Measurements from ENCODE around the gene NHERF2. TPM values are rescaled to one million over a fixed set of nuclear protein-coding genes. Genes with fewer than 3 reads are reported as not detected.

The NHERF2 gene
- total RNA-seq, 2 experiments from 2014 or later = 1.9 to 2.0 TPM

GRCh38 chr16:2056681-2057407 is 30.1 kb downstream of the NHERF2 start:
- peaks cover 77% of the 10 kb centered on the region for H3K36me3 ChIP-seq (ENCODE audit: insufficient read depth, low read length)
- H3K27ac ChIP-seq (ENCODE audit: low read depth in 1 of 2, low read length in 2 of 2) = no peak overlapping the region
- no peak for TF ChIP-seq CTCF (IDR thresholded peaks at IDR 0.05)
- H3K9me3 Mint-ChIP-seq = no peaks in the 10 kb centered on the region
- no peaks in the 10 kb centered on the region for H3K4me1 ChIP-seq (ENCODE audit: insufficient read depth, low read length)
- POLR2A ChIA-PET = interaction anchor here (0.9 kb wide), 1 partner anchor 84 kb away, joined by 3 read pairs; no protein-coding TSS in a partner anchor
- intact Hi-C loops (cut with DNase I, micrococcal nuclease) = no loop called here
- no peaks in the 10 kb centered on the region for H3K27me3 Mint-ChIP-seq
- no peak overlapping the region for H3K4me3 ChIP-seq (ENCODE audit: low read length)
- no peaks in the 10 kb centered on the region for H3K4me1 Mint-ChIP-seq (ENCODE audit: low read depth)
- DNase-seq (no peak), ATAC-seq (ENCODE audit: poor library complexity) (no peak)
- H3K36me3 Mint-ChIP-seq (ENCODE audit: low read depth) = peaks cover 40% of the 10 kb centered on the region
- no peak overlapping the region for H3K27ac Mint-ChIP-seq
- H3K4me3 Mint-ChIP-seq = no peak overlapping the region
- CTCF ChIA-PET = interaction anchor here (1.6 to 2.0 kb wide), 2 partner anchors 9 to 84 kb away, joined by 4 to 5 read pairs; partner anchors contain the start of genes NTHL1 and TSC2
- no peaks in the 10 kb centered on the region for H3K27me3 ChIP-seq (ENCODE audit: control insufficient read depth in 1 of 2, insufficient read depth in 2 of 2, low read length in 2 of 2)
- H3K9me3 ChIP-seq (ENCODE audit: control insufficient read depth in 1 of 2, insufficient read depth in 1 of 2, low read length in 2 of 2) = no peaks in the 10 kb centered on the region

- no peak for TF ChIP-seq CTCF (IDR thresholded peaks at IDR 0.05)
Observed at GRCh38 chr16:2057438-2057837, 30.7 kb downstream of the NHERF2 start.

GRCh38 chr16:2058420-2058819 is 31.7 kb downstream of the NHERF2 start:
- Histone ChIP-seq H3K27me3 (ENCODE audit: control insufficient read depth in 1 of 2, insufficient read depth in 2 of 2, low read length in 2 of 2) (no peaks in the 10 kb centered on the region), H3K4me1 (ENCODE audit: insufficient read depth, low read length) (no peaks in the 10 kb centered on the region), H3K36me3 (ENCODE audit: insufficient read depth, low read length) (peaks cover 69% of the 10 kb centered on the region), H3K4me3 (ENCODE audit: low read length) (no peak overlapping the region), H3K27ac (ENCODE audit: low read depth in 1 of 2, low read length in 2 of 2) (no peak overlapping the region), H3K9me3 (ENCODE audit: control insufficient read depth in 1 of 2, insufficient read depth in 1 of 2, low read length in 2 of 2) (no peaks in the 10 kb centered on the region)
- H3K27ac Mint-ChIP-seq = no peak overlapping the region
- H3K4me1 Mint-ChIP-seq (ENCODE audit: low read depth) = no peaks in the 10 kb centered on the region
- ChIA-PET POLR2A (no interaction called here), CTCF (no interaction called here)
- no peak overlapping the region for H3K4me3 Mint-ChIP-seq
- no peaks in the 10 kb centered on the region for H3K9me3 Mint-ChIP-seq
- no peak for TF ChIP-seq CTCF (IDR thresholded peaks at IDR 0.05)
- no peak for ATAC-seq (ENCODE audit: poor library complexity)
- H3K36me3 Mint-ChIP-seq (ENCODE audit: low read depth) = peaks cover 31% of the 10 kb centered on the region
- H3K27me3 Mint-ChIP-seq = no peaks in the 10 kb centered on the region
- no peak for DNase-seq
- intact Hi-C loops (cut with DNase I, micrococcal nuclease) = no loop called here

More at GRCh38 chr16:2057438-2057837, 30.7 kb downstream of the NHERF2 start:
- ChIA-PET POLR2A (interaction anchor here (0.9 kb wide), 1 partner anchor 83 kb away, joined by 3 read pairs; no protein-coding TSS in a partner anchor), CTCF (interaction anchor here (1.6 kb wide), 1 partner anchor 10 kb away, joined by 4 read pairs; the partner anchor contains the start of genes NTHL1 and TSC2)
- ATAC-seq (ENCODE audit: poor library complexity) (no peak), DNase-seq (no peak)
- no peak overlapping the region for H3K27ac ChIP-seq (ENCODE audit: low read depth in 1 of 2, low read length in 2 of 2)
- Mint-ChIP-seq H3K27me3 (no peaks in the 10 kb centered on the region), H3K36me3 (ENCODE audit: low read depth) (peaks cover 36% of the 10 kb centered on the region), H3K4me3 (no peak overlapping the region), H3K27ac (no peak overlapping the region), H3K9me3 (no peaks in the 10 kb centered on the region), H3K4me1 (ENCODE audit: low read depth) (no peaks in the 10 kb centered on the region)
- H3K36me3 ChIP-seq (ENCODE audit: insufficient read depth, low read length) = peaks cover 76% of the 10 kb centered on the region
- intact Hi-C loops (cut with DNase I, micrococcal nuclease) = no loop called here
- no peaks in the 10 kb centered on the region for H3K4me1 ChIP-seq (ENCODE audit: insufficient read depth, low read length)
- no peaks in the 10 kb centered on the region for H3K27me3 ChIP-seq (ENCODE audit: control insufficient read depth in 1 of 2, insufficient read depth in 2 of 2, low read length in 2 of 2)
- H3K4me3 ChIP-seq (ENCODE audit: low read length) = no peak overlapping the region
- H3K9me3 ChIP-seq (ENCODE audit: control insufficient read depth in 1 of 2, insufficient read depth in 1 of 2, low read length in 2 of 2) = no peaks in the 10 kb centered on the region

Data from CD4-positive, alpha-beta T cell (primary cell).